CD4-positive, alpha-beta T cell treated with Interferon gamma for 1 hour (primary cell): ENCODE data around the gene LRRC49.
"Not testable (repeated sequence)": the region's sequence is repeated elsewhere in the genome, so short reads cannot be mapped to it uniquely, and the experiment has no call there.

ENCODE experiments used
- DNase-seq: peaks from one replicate; pipeline ENCODE4 v3.0.0-alpha.2; 2020

The LRRC49 gene

GRCh38 chr15:70892002-70892911 lies at the start of gene LRRC49, which contains the start of gene THAP10:
Gene LRRC49, plus strand, starts transcription at chr15:70892826. Its CDS starts 69 bp downstream, at chr15:70892895.
Gene THAP10, minus strand, starts transcription at chr15:70892433. Its CDS starts 161 bp downstream, at chr15:70892272.
- DNase-seq = peak; percentile 33

GRCh38 chr15:70845602-70846360 lies 46.8 kb upstream of the LRRC49 start:
- no peak for DNase-seq

- no peak for DNase-seq
Observed at GRCh38 chr15:70851889-70852288, 40.7 kb upstream of the LRRC49 start.

- no peak for DNase-seq
Observed at GRCh38 chr15:70852501-70853317, 39.9 kb upstream of the LRRC49 start.

- DNase-seq = no peak
Observed at GRCh38 chr15:70853318-70853972, 39.2 kb upstream of the LRRC49 start.

- DNase-seq = no peak
Observed at GRCh38 chr15:70853973-70854665, 38.5 kb upstream of the LRRC49 start, which contains the start of gene LARP6. Gene LARP6, minus strand, starts transcription at chr15:70854157. Its CDS starts 69 bp downstream, at chr15:70854088.

- DNase-seq = no peak
Observed at GRCh38 chr15:70854666-70854976, 38.0 kb upstream of the LRRC49 start.

GRCh38 chr15:70855764-70856163 lies 36.9 kb upstream of the LRRC49 start:
- DNase-seq = no peak

- DNase-seq = no peak
Observed at GRCh38 chr15:70856177-70856883, 36.3 kb upstream of the LRRC49 start.

GRCh38 chr15:70856884-70857561 lies 35.6 kb upstream of the LRRC49 start:
- no peak for DNase-seq

- no peak for DNase-seq
Observed at GRCh38 chr15:70857562-70858285, 34.9 kb upstream of the LRRC49 start.

- DNase-seq = not testable (repeated sequence)
Observed at GRCh38 chr15:70858614-70859321, 33.9 kb upstream of the LRRC49 start.

GRCh38 chr15:70859322-70859908 lies 33.2 kb upstream of the LRRC49 start:
- no peak for DNase-seq

GRCh38 chr15:70859998-70860397 lies 32.6 kb upstream of the LRRC49 start:
- no peak for DNase-seq

GRCh38 chr15:70863450-70864218 lies 29.0 kb upstream of the LRRC49 start:
- no peak for DNase-seq

- DNase-seq = no peak
Observed at GRCh38 chr15:70866982-70867641, 25.5 kb upstream of the LRRC49 start.

GRCh38 chr15:70867911-70868467 lies 24.6 kb upstream of the LRRC49 start:
- no peak for DNase-seq
